CD14-positive monocyte (primary cell): ENCODE results near the gene FKBP4. TPM values are rescaled to one million over a fixed set of nuclear protein-coding genes. Genes with fewer than 3 reads are reported as not detected.

Experiments used
- DNase-seq, 3 donors: peaks; one replicate each; pipeline ENCODE4 v3.0.0-alpha.2; 2011 to 2022
- H2AFZ ChIP-seq: 2 replicates; pipeline ENCODE4 v1.6.0; 2012; ENCODE audit warnings: mild to moderate bottlenecking, low read depth, low read length, inconsistent platforms; ENCODE audit not compliant: insufficient read depth, poor library complexity, severe bottlenecking
- H3K27ac ChIP-seq, 2 donors: 1 replicate in 1 of 2; 2 replicates in 1 of 2; pipeline ENCODE4 v1.5.1; 2012 to 2013; ENCODE audit warnings: low read length in 2 of 2, control low read depth in 1 of 2, inconsistent platforms in 1 of 2, low read depth in 1 of 2, mild to moderate bottlenecking in 1 of 2
- H3K27me3 ChIP-seq, 2 donors: one replicate each; pipeline versions ENCODE4 v1.6.0 to v1.6.1; 2011 to 2013; ENCODE audit warnings: low read length in 2 of 2; ENCODE audit not compliant: control insufficient read depth in 2 of 2, insufficient read depth in 2 of 2
- H3K36me3 ChIP-seq, 2 donors: replicated peaks in 1 of 2; 1 replicate in 1 of 2; 2 replicates in 1 of 2; pipeline versions ENCODE4 v1.5.1 to v1.6.1; 2012 to 2013; ENCODE audit warnings: low read length in 2 of 2, control low read depth in 1 of 2, inconsistent platforms in 1 of 2, mild to moderate bottlenecking in 1 of 2; ENCODE audit not compliant: insufficient read depth in 2 of 2, control insufficient read depth in 1 of 2
- H3K4me1 ChIP-seq, 2 donors: 1 replicate in 1 of 2; 2 replicates in 1 of 2; pipeline versions ENCODE4 v1.5.1 to v1.6.1; 2012 to 2013; ENCODE audit warnings: low read length in 2 of 2, control low read depth in 1 of 2, inconsistent platforms in 1 of 2, mild to moderate bottlenecking in 1 of 2, moderate library complexity in 1 of 2; ENCODE audit not compliant: insufficient read depth in 2 of 2, control insufficient read depth in 1 of 2
- H3K4me2 ChIP-seq: replicated peaks from 2 replicates; pipeline ENCODE3; 2012; ENCODE audit warnings: low read length, moderate library complexity, mild to moderate bottlenecking; ENCODE audit not compliant: poor library complexity, severe bottlenecking; ENCODE audit errors: extremely low read depth
- H3K4me3 ChIP-seq, 3 experiments: fragments of 200-600 bp in 1 of 3; sonication (generic) in 1 of 3; replicated peaks in 1 of 3; 1 replicate in 2 of 3; 2 replicates in 1 of 3; pipeline ENCODE4 v1.5.1; 2011 to 2013; ENCODE audit warnings: low read length in 3 of 3, mild to moderate bottlenecking in 3 of 3, control low read depth in 2 of 3, low read depth in 2 of 3, inconsistent platforms in 1 of 3, moderate library complexity in 1 of 3
- H3K79me2 ChIP-seq: 2 replicates; pipeline ENCODE4 v1.6.0; 2012; ENCODE audit warnings: mild to moderate bottlenecking, control low read depth, inconsistent platforms, low read length, moderate library complexity; ENCODE audit not compliant: insufficient read depth
- H3K9ac ChIP-seq: 2 replicates; pipeline ENCODE4 v1.6.0; 2017; ENCODE audit warnings: low read length, mild to moderate bottlenecking; ENCODE audit not compliant: insufficient read depth, poor library complexity, severe bottlenecking
- H3K9me3 ChIP-seq, 2 donors: replicated peaks in 1 of 2; 1 replicate in 1 of 2; 2 replicates in 1 of 2; pipeline versions ENCODE4 v1.5.1 to v1.6.1; 2012 to 2013; ENCODE audit warnings: low read length in 2 of 2, control low read depth in 1 of 2; ENCODE audit not compliant: control insufficient read depth in 1 of 2, insufficient read depth in 1 of 2
- H4K20me1 ChIP-seq: 2 replicates; pipeline ENCODE4 v1.6.0; 2012; ENCODE audit warnings: mild to moderate bottlenecking, low read length, control low read depth, moderate library complexity; ENCODE audit not compliant: insufficient read depth
- H3K27ac Mint-ChIP-seq, 7 donors: one replicate each; pipeline ENCODE4 v1.8.0; 2020; ENCODE audit warnings: mild to moderate bottlenecking in 7 of 7, mixed read lengths in 7 of 7, moderate library complexity in 6 of 7, inconsistent platforms in 2 of 7
- H3K27me3 Mint-ChIP-seq, 3 donors: one replicate each; pipeline ENCODE4 v1.8.0; 2021 to 2022; ENCODE audit warnings: low read depth in 3 of 3, mild to moderate bottlenecking in 3 of 3, mixed read lengths in 3 of 3, moderate library complexity in 3 of 3, inconsistent platforms in 1 of 3
- H3K36me3 Mint-ChIP-seq, 2 donors: one replicate each; pipeline ENCODE4 v1.8.0; 2020; ENCODE audit warnings: mixed read lengths in 2 of 2, inconsistent platforms in 1 of 2, mild to moderate bottlenecking in 1 of 2
- H3K4me1 Mint-ChIP-seq: one replicate; pipeline ENCODE4 v1.8.0; 2020; ENCODE audit warnings: mild to moderate bottlenecking, mixed read lengths
- H3K4me3 Mint-ChIP-seq, 2 donors: one replicate each; pipeline ENCODE4 v1.8.0; 2020; ENCODE audit warnings: mild to moderate bottlenecking in 2 of 2, mixed read lengths in 2 of 2, moderate library complexity in 1 of 2
- H3K9me3 Mint-ChIP-seq, 7 donors: one replicate each; pipeline ENCODE4 v1.8.0; 2020 to 2022; ENCODE audit warnings: mixed read lengths in 7 of 7, mild to moderate bottlenecking in 6 of 7, moderate library complexity in 6 of 7, inconsistent platforms in 2 of 7
- CTCF ChIP-seq: fragments of 200-600 bp; IDR thresholded peaks from one replicate; pipeline ENCODE4 v1.8.0; 2022; ENCODE audit warnings: antibody characterized with exemption, mild to moderate bottlenecking
- WGBS: methylation state at CpG from one replicate; pipeline ENCODE4 v1.1.5; 2013; ENCODE audit warnings: missing lambda C conversion rate; ENCODE audit not compliant: insufficient coverage; 5-methylcytosine and 5-hydroxymethylcytosine counted together
- intact Hi-C, 2 donors: fragments of 100-400 bp; cut with micrococcal nuclease; formaldehyde crosslinking; loops; one replicate each; pipeline versions ENCODE4 v1.15.0 to v1.15.1; 2023
- polyA plus RNA-seq, 3 donors: library from polyadenylated mRNA; depleted of rRNA in 1 of 3; unstranded in 2 of 3; stranded (reverse) in 1 of 3; fragments of 300-500 nt in 2 of 3; fragments of >200 nt in 1 of 3; fragmentation: Illumina TruSeq in 2 of 3; gene quantifications; 1 replicate in 2 of 3; 2 replicates in 1 of 3; pipeline ENCODE4 v1.2.3, GENCODE V29; 2012 to 2021

The FKBP4 gene
- polyA plus RNA-seq, 3 donors, result 19.3 to 22.1 (median 20.1) TPM

DNA sequence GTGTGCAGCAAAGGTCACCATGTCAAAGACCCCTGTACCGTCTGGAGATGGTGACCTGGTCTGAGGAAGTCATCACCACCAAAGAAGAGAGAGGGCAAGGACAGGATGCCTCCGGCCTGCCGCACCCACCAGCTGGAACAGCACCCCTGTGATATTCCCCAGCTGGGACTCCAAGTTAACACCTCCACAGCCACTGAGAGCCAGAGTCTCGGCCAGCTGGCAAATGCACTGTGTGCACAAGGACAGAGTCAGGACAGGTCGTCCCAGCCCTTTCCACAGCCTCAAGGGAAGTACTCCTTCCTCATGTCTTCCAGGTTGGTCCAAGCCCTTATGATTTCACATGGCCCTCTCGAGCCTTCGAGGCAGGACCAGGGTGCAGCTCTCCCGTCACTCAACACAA lies 19.3 kb upstream of the FKBP4 start:
- no peak overlapping the region for H3K4me3 Mint-ChIP-seq
- TF ChIP-seq CTCF, result no peak
- DNase-seq, result no peak
- H3K27ac ChIP-seq, result no peak overlapping the region
- no peaks in the 10 kb centered on the region for H3K27me3 ChIP-seq
- H4K20me1 ChIP-seq, result no peaks in the 10 kb centered on the region
- no peaks in the 10 kb centered on the region for H3K79me2 ChIP-seq
- no peak overlapping the region for H3K9ac ChIP-seq
- H3K9me3 ChIP-seq, result no peaks in the 10 kb centered on the region
- intact Hi-C loops, result no loop called here
- peaks cover 0 to 4% (median 2%) of the 10 kb centered on the region in 3 donors for H3K27me3 Mint-ChIP-seq
- H3K4me3 ChIP-seq, result no peak overlapping the region
- no peaks in the 10 kb centered on the region for H3K36me3 Mint-ChIP-seq
- no peak overlapping the region for H3K27ac Mint-ChIP-seq
- H3K4me1 Mint-ChIP-seq, result peaks cover 5% of the 10 kb centered on the region
- no peaks in the 10 kb centered on the region for H3K4me1 ChIP-seq
- no peak overlapping the region for H2AFZ ChIP-seq
- H3K36me3 ChIP-seq, result no peaks in the 10 kb centered on the region
- WGBS, result 87% methylated on average over 4 of the region's 8 CpGs
- no peak overlapping the region for H3K4me2 ChIP-seq
- peaks cover 0 to 3% (median 0%) of the 10 kb centered on the region in 7 donors for H3K9me3 Mint-ChIP-seq

- Histone ChIP-seq H2AFZ (no peak overlapping the region), H3K9ac (no peak overlapping the region), H3K27ac (no peak overlapping the region), H3K4me3 (no peak overlapping the region), H3K27me3 (no peaks in the 10 kb centered on the region), H4K20me1 (no peaks in the 10 kb centered on the region), H3K9me3 (no peaks in the 10 kb centered on the region), H3K4me1 (no peaks in the 10 kb centered on the region), H3K4me2 (no peak overlapping the region), H3K79me2 (no peaks in the 10 kb centered on the region), H3K36me3 (no peaks in the 10 kb centered on the region)
- no peaks in the 10 kb centered on the region for H3K9me3 Mint-ChIP-seq
- TF ChIP-seq CTCF, result no peak
- peaks cover 2 to 4% (median 2%) of the 10 kb centered on the region in 3 donors for H3K27me3 Mint-ChIP-seq
- H3K36me3 Mint-ChIP-seq, result no peaks in the 10 kb centered on the region
- no peak for DNase-seq
- intact Hi-C loops, result no loop called here
- H3K4me1 Mint-ChIP-seq, result peaks cover 5% of the 10 kb centered on the region
- no peak overlapping the region for H3K27ac Mint-ChIP-seq
- no peak overlapping the region for H3K4me3 Mint-ChIP-seq
- WGBS, result 97% methylated on average over 17 of the region's 20 CpGs
Measured at GRCh38 chr12:2776129-2776806, 18.5 kb upstream of the FKBP4 start.
